Measurements from ENCODE around the gene OR2B3. TPM values are rescaled to one million over a fixed set of nuclear protein-coding genes. Genes with fewer than 3 reads are reported as not detected.

OR2B3 gene, protein sequence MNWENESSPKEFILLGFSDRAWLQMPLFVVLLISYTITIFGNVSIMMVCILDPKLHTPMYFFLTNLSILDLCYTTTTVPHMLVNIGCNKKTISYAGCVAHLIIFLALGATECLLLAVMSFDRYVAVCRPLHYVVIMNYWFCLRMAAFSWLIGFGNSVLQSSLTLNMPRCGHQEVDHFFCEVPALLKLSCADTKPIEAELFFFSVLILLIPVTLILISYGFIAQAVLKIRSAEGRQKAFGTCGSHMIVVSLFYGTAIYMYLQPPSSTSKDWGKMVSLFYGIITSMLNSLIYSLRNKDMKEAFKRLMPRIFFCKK
- total RNA-seq (2022; extraction: Qiagen RNA extraction; ENCODE audit: low read depth) = not detected in 5 replicates

DNA sequence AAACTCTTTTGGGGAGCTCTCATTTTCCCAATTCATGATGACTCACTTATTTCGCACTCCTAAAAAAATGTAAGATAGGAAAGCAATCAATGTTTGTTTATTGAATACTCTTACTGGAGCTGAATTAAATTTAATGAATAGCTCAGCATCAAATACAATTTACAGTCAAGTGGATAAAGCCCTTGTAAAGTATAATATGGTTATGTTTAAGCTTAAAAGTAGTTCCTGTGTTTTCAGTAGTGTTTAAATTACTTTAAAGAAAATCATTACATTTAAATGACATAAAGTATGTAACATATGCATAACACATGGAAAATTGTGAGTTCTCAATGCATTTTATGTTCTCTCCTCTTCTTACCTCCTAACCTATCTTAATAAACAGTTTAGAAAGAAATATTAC is at the start of gene OR2B3:
OR2B3 (minus strand) TSS at position 101 of the 400 bp plus-strand sequence; CDS start at position 36, 65 bp downstream.

DNA sequence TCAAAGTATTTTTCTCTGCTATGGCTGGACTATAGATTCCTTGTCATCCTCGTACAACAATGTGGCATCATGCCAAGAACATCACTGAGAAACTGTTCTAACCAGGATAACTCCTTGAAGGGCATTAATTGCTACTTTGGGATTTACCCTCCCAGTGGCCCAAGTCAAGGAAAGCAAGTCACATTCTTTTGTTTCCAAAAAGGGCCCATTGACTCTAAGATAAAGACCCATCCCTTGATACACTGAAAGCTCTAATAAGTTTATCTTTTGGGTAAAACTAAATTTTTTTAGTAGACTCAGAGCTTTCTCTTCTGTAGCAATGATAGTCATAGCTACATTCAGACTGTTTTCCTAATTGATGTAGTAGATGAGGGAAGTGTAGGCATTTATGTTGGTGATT is 20.6 kb upstream of the OR2B3 start, which contains the start of gene OR2J3:
OR2J3 (plus strand) TSS at position 301 of the 400 bp plus-strand sequence. CDS start 3,833 bp downstream, outside the sequence.

DNA sequence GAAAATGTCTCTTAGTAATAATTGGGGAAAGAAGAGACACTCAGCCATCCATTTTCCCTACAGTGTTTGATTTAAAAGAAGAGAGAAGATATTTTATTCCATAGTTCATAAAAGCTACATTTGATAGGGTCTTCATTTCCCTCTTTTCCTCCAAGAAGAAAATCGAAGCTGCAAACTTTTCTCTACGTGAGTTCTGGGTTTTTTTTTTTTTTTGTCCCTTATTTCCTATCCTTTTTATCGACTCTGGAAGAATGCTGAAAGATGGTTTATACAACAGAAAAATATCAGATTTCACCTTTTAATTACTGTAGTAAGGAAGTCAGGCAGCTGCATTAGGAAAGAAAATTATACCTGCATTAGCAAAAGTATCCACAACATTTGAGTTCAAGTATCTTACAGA is 12.1 kb upstream of the OR2B3 start, which contains the start of gene OR2J1:
OR2J1 (plus strand) TSS at position 301 of the 400 bp plus-strand sequence. CDS start 1,453 bp downstream, outside the sequence.

DNA sequence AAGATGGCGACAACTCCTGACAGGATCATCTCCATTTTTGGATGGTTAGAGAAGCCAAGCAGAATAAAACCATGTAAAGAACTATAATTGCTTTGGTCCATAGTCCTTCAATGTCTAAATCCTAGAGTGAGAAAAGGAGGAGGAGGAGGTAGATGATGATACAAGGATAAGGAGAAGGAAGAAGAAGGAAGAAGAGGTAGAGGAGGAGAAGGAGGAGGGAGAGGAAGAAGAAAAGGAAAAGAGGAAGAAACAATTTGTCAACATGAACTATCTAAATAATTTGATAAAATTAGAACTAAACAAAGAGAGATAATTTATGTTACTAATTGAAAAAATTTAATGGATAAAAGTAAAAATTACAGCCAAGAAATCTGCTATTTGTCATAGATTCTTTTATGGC is 42.0 kb downstream of the OR2B3 start, which contains the start of gene OR2W1:
OR2W1 (minus strand) TSS at position 101 of the 400 bp plus-strand sequence; CDS start at position 101, 0 bp downstream.

Other genes with a start within 250 kb of the OR2B3 start
- 36.1 to 48.9 TPM (median 46.7 TPM) in 5 replicates for gene TRIM27, start 163.3 kb downstream of the OR2B3 start, total RNA-seq (2022; extraction: Qiagen RNA extraction; ENCODE audit: low read depth)
- 0.16 to 0.37 TPM (median 0.22 TPM) in 5 replicates for gene ZNF311, start 82.0 kb downstream of the OR2B3 start, total RNA-seq (2022; extraction: Qiagen RNA extraction; ENCODE audit: low read depth)
- gene OR2W1, start 42.1 kb downstream of the OR2B3 start, total RNA-seq (2022; extraction: Qiagen RNA extraction; ENCODE audit: low read depth) = not detected in 5 replicates
- not detected in 5 replicates for gene OR2J1, start 12.2 kb upstream of the OR2B3 start, total RNA-seq (2022; extraction: Qiagen RNA extraction; ENCODE audit: low read depth)
- gene OR2J3, start 20.7 kb upstream of the OR2B3 start, total RNA-seq (2022; extraction: Qiagen RNA extraction; ENCODE audit: low read depth) = not detected in 5 replicates
- gene OR2J2, start 83.6 kb upstream of the OR2B3 start, total RNA-seq (2022; extraction: Qiagen RNA extraction; ENCODE audit: low read depth) = not detected in 5 replicates
- not detected in 5 replicates for gene OR14J1, start 214.4 kb upstream of the OR2B3 start, total RNA-seq (2022; extraction: Qiagen RNA extraction; ENCODE audit: low read depth)

Data from A549 treated with CpdA at 1 μM for 4 hours (cell line).